HFF-Myc (cell line): ENCODE results near the gene CORO6.
A peak's percentile ranks its signal among the peaks of the same experiment; 100 is the strongest.

ENCODE experiments used
- DNase-seq: peaks from one replicate; pipeline ENCODE4 v3.0.0-alpha.2; 2011; ENCODE audit warnings: low read depth; ENCODE audit errors: extremely low read depth
- H3K4me3 ChIP-seq: replicated peaks from 2 replicates; pipeline ENCODE4 v1.5.1; 2011; ENCODE audit warnings: low read depth, mild to moderate bottlenecking, control low read depth, low read length
- TF ChIP-seq, protein P1 (sequence below): IDR thresholded peaks from 2 replicates; pipeline ENCODE4 v1.5.1; 2012; ENCODE audit warnings: mild to moderate bottlenecking, low read depth, low read length, control low read depth; ENCODE audit errors: missing control alignments

Gene CORO6

GRCh38 chr17:29618272-29619065, 4.2 kb downstream of the CORO6 start:
- TF ChIP-seq, protein P1, sequence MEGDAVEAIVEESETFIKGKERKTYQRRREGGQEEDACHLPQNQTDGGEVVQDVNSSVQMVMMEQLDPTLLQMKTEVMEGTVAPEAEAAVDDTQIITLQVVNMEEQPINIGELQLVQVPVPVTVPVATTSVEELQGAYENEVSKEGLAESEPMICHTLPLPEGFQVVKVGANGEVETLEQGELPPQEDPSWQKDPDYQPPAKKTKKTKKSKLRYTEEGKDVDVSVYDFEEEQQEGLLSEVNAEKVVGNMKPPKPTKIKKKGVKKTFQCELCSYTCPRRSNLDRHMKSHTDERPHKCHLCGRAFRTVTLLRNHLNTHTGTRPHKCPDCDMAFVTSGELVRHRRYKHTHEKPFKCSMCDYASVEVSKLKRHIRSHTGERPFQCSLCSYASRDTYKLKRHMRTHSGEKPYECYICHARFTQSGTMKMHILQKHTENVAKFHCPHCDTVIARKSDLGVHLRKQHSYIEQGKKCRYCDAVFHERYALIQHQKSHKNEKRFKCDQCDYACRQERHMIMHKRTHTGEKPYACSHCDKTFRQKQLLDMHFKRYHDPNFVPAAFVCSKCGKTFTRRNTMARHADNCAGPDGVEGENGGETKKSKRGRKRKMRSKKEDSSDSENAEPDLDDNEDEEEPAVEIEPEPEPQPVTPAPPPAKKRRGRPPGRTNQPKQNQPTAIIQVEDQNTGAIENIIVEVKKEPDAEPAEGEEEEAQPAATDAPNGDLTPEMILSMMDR: no peak
- no peak for DNase-seq
- no peak overlapping the region for H3K4me3 ChIP-seq

DNA sequence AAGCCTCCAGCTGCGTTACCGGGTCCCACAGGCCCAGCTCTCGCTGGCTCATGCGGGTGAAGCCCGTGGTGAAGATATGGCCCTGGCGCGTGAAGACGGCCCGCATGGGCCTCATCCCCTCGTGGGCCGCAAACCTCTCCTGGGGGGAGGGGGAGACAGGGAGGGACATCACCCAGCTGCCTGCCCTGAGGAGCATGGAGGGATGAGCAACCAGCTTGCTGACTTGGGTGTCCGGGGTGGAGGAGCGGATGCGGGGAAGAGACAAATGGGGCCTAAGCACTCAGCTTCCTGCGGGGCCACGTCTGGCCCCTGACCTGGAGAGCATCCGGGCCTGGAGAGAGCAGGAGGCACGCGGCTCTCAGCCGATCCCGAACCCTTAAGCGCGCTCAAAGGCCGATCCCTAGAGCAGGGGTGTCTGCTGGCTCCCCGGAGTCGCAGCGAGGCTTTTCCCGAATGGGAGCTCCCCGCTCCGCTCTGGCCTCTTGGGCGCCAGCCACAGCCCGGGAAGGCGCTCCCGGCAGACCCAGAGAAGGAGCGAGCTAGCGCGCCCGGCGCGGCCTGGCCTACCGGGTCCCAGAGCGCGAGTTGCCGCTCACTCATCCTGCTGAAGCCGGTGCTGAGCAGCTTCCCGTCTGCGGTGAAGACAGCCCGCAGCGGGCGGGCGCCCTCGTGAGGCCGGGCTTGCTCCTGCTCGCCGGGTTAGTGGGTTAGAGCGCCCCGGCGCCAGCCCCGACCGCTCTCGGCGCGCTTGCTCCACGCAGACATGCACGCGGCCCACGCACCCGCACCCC, 5.0 kb downstream of the CORO6 start:
- H3K4me3 ChIP-seq: no peak overlapping the region
- TF ChIP-seq, protein P1: peak; percentile 63
- no peak for DNase-seq

DNA sequence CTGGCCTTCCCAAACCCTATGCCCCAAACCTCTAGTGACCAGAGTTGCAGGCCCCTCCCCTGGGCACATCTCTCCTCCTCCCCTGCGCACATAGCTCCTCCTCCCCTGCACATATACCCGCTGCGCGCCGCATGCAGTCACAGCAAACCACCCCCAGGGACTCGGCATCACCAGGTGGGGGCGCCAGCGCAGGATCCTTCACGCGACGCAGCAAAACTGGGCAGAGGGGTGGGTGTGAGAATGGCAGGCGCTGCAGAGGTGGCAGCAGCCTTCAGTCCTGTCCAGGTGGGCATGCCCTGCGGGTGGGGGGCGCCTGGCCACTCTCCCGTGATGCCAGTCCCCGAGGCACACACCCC, 5.6 kb downstream of the CORO6 start:
- H3K4me3 ChIP-seq: no peak overlapping the region

GRCh38 chr17:29616300-29617048, 6.2 kb downstream of the CORO6 start:
- H3K4me3 ChIP-seq: peak overlapping the region; percentile 21; the same call in 1 of the 2 replicates
- no peak for DNase-seq
- TF ChIP-seq, protein P1: no peak

More for the DNA sequence above, 5.6 kb downstream of the CORO6 start:
- TF ChIP-seq, protein P1: peak; percentile 74
- no peak for DNase-seq

DNA sequence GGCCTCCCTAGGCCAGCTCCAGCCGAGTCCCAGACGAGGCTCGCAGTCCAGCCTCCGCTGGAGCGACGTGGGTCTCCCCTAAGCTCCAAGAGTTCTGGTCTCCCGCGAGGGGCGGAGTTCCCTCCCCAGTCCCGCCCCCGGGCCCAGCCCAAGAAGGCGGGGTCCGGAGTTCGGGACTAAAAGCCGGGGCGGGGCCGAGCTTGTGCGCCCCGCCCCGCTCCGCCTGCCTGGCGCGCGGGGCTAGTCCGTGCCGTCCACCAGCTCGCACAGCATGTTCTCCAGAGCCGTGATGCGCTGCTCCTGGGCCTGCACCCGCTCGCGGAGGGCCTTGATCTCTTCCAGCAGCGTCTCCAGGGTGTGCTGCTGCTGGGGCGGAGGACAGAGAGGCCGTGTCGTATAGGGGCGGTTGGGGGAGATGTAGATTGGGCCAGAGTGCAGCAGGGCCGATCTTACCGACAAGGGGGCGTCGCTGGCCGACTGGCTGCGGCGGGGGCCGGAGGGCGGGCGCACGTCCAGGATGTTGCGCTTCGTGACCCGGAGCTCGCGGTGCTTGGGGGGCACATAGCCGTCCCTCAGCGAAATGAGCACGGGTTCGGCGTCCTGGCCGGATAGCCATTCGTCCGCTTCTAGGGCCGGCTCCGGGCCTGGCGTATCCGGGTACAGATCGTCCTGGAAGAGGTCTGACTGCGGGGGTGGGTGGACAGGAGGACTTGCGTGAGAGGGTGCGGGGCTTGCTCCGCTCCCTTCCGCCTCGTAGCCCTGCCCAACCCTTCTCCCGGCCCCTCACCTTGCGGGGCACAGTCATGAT, 7.0 kb downstream of the CORO6 start:
- peak overlapping the region; percentile 21; the same call in 1 of the 2 replicates for H3K4me3 ChIP-seq
- DNase-seq: no peak
- TF ChIP-seq, protein P1: no peak

- no peak overlapping the region for H3K4me3 ChIP-seq
- TF ChIP-seq, protein P1: no peak
- no peak for DNase-seq
These were observed 7.7 kb downstream of the CORO6 start for GRCh38 chr17:29615048-29615385.
